IMR-90 (cell line): ENCODE data around the gene GSTT2. TPM values are rescaled to one million over a fixed set of nuclear protein-coding genes. Genes with fewer than 3 reads are reported as not detected.
"Not testable (repeated sequence)": the region's sequence is repeated elsewhere in the genome, so short reads cannot be mapped to it uniquely, and the experiment has no call there.

Experiments
- ATAC-seq: fragments of 200-7000 bp; cut with Tn5 transposase; 2 replicates; pipeline ENCODE4 v1.9.1; 2020; ENCODE audit warnings: low read depth, mild to moderate bottlenecking, moderate library complexity
- BruUV-seq: library from RNA; stranded (reverse); fragments of 400-500 nt; replicated peaks from 2 replicates; lab custom pipeline; 2021; lab: Mats Ljungman, UMichigan
- CTCF ChIA-PET: fragments of 300-600 bp; formaldehyde crosslinking; extraction: SDS; loops from one replicate; lab custom pipeline; 2021; ENCODE audit warnings: antibody characterized with exemption; lab: Yijun Ruan, JAX
- POLR2A ChIA-PET: fragments of 300-600 bp; sonication (Branson Sonifier 250); formaldehyde crosslinking; loops from one replicate; lab custom pipeline; 2022; ENCODE audit warnings: antibody characterized with exemption; ENCODE audit not compliant: unreplicated experiment; lab: Charles Lee
- DNase-seq: peaks from one replicate; pipeline ENCODE4 v3.0.0; 2013
- H2AFZ ChIP-seq: replicated peaks from 2 replicates; pipeline ENCODE3; 2013; ENCODE audit warnings: low read length, mild to moderate bottlenecking; ENCODE audit not compliant: poor library complexity
- H2AK5ac ChIP-seq: 2 replicates; pipeline ENCODE4 v1.6.1; 2013; ENCODE audit warnings: low read depth, low read length, inconsistent platforms
- H2AK9ac ChIP-seq: replicated peaks from 2 replicates; pipeline ENCODE3; 2013; ENCODE audit warnings: mild to moderate bottlenecking, low read depth, low read length, moderate library complexity; ENCODE audit not compliant: poor library complexity
- H2BK120ac ChIP-seq: 2 replicates; pipeline ENCODE4 v1.6.1; 2013; ENCODE audit warnings: low read depth, low read length, inconsistent platforms
- H2BK15ac ChIP-seq: 3 replicates; pipeline ENCODE4 v1.6.1; 2013; ENCODE audit warnings: low read depth, low read length, inconsistent platforms
- H2BK20ac ChIP-seq: 2 replicates; pipeline ENCODE4 v1.6.1; 2013; ENCODE audit warnings: low read depth, mild to moderate bottlenecking, inconsistent platforms, low read length, moderate library complexity
- H2BK5ac ChIP-seq: 2 replicates; pipeline ENCODE4 v1.6.1; 2013; ENCODE audit warnings: mild to moderate bottlenecking, low read depth, low read length, inconsistent platforms; ENCODE audit not compliant: poor library complexity, severe bottlenecking
- H3K14ac ChIP-seq: replicated peaks from 2 replicates; pipeline ENCODE4 v1.6.1; 2013; ENCODE audit warnings: low read depth, low read length, inconsistent platforms
- H3K18ac ChIP-seq: 2 replicates; pipeline ENCODE4 v1.6.1; 2013; ENCODE audit warnings: low read depth, low read length, control low read depth
- H3K23ac ChIP-seq: 2 replicates; pipeline ENCODE4 v1.6.1; 2013; ENCODE audit warnings: low read depth, low read length, inconsistent platforms
- H3K27ac ChIP-seq: 2 replicates; pipeline ENCODE4 v1.5.1; 2013; ENCODE audit warnings: mild to moderate bottlenecking, control low read depth, low read length; ENCODE audit not compliant: insufficient read depth
- H3K27me3 ChIP-seq: 2 replicates; pipeline ENCODE4 v1.6.1; 2013; ENCODE audit warnings: low read length; ENCODE audit not compliant: control insufficient read depth, insufficient read depth
- H3K36me3 ChIP-seq: 2 replicates; pipeline ENCODE4 v1.6.1; 2013; ENCODE audit warnings: low read length, mixed read lengths; ENCODE audit not compliant: control insufficient read depth, insufficient read depth
- H3K4ac ChIP-seq: 2 replicates; pipeline ENCODE4 v1.6.1; 2013; ENCODE audit warnings: low read depth, low read length, inconsistent platforms
- H3K4me1 ChIP-seq: 2 replicates; pipeline ENCODE4 v1.6.1; 2013; ENCODE audit warnings: low read length, mixed read lengths; ENCODE audit not compliant: control insufficient read depth, insufficient read depth
- H3K4me2 ChIP-seq: 2 replicates; pipeline ENCODE4 v1.6.1; 2013; ENCODE audit warnings: low read depth, mild to moderate bottlenecking, control low read depth, low read length, moderate library complexity
- H3K4me3 ChIP-seq: 2 replicates; pipeline ENCODE4 v1.5.1; 2013; ENCODE audit warnings: low read depth, mild to moderate bottlenecking, control low read depth, low read length, moderate library complexity; ENCODE audit not compliant: insufficient read depth
- H3K56ac ChIP-seq: 2 replicates; pipeline ENCODE4 v1.6.1; 2013; ENCODE audit warnings: low read length, inconsistent platforms; ENCODE audit not compliant: insufficient read depth; ENCODE audit errors: extremely low read depth
- H3K79me1 ChIP-seq, 2 experiments: 2 replicates each; pipeline ENCODE4 v1.6.1; 2013; ENCODE audit warnings: low read length in 2 of 2, inconsistent platforms in 1 of 2, low read depth in 1 of 2
- H3K9ac ChIP-seq: 2 replicates; pipeline ENCODE4 v1.6.1; 2013; ENCODE audit warnings: low read depth, low read length, control low read depth
- H3K9me1 ChIP-seq: 2 replicates; pipeline ENCODE4 v1.6.1; 2013; ENCODE audit warnings: low read length, inconsistent platforms; ENCODE audit not compliant: insufficient read depth
- H3K9me3 ChIP-seq: 2 replicates; pipeline ENCODE4 v1.6.1; 2013; ENCODE audit warnings: low read length; ENCODE audit not compliant: control insufficient read depth, insufficient read depth
- H4K20me1 ChIP-seq: 2 replicates; pipeline ENCODE4 v1.6.1; 2013; ENCODE audit warnings: low read length, inconsistent platforms; ENCODE audit not compliant: insufficient read depth
- H4K5ac ChIP-seq: 2 replicates; pipeline ENCODE4 v1.6.1; 2013; ENCODE audit warnings: mild to moderate bottlenecking, low read depth, low read length, control low read depth
- H4K8ac ChIP-seq, 2 experiments: 2 replicates each; pipeline ENCODE4 v1.6.1; 2013; ENCODE audit warnings: low read depth in 2 of 2, low read length in 2 of 2, control low read depth in 1 of 2, inconsistent platforms in 1 of 2
- H4K91ac ChIP-seq: 2 replicates; pipeline ENCODE4 v1.6.1; 2013; ENCODE audit warnings: low read depth, low read length, inconsistent platforms; ENCODE audit not compliant: insufficient read depth
- WGBS, 2 experiments: methylation state at CpG; one replicate each; pipeline versions ENCODE4 v1.1.5 to v1.1.7; 2013; ENCODE audit warnings: missing lambda C conversion rate in 2 of 2; ENCODE audit not compliant: insufficient read length in 1 of 2; ENCODE audit errors: extremely low coverage in 2 of 2; 5-methylcytosine and 5-hydroxymethylcytosine counted together
- dilution Hi-C: fragments of 300-500 bp; cut with HindIII; formaldehyde crosslinking; loops from one replicate; pipeline ENCODE4 v1.14.3; 2018; ENCODE audit warnings: low sequenced_read_pairs; ENCODE audit not compliant: unreplicated experiment
- in situ Hi-C: fragments of 300-500 bp; cut with MboI; formaldehyde crosslinking; loops from 3 replicates; pipeline ENCODE4 v1.14.3; 2019; ENCODE audit warnings: low sequenced_read_pairs, inconsistent platforms, mixed read lengths
- intact Hi-C: fragments of 100-400 bp; cut with micrococcal nuclease; formaldehyde crosslinking; loops from 2 replicates; pipeline ENCODE4 v1.10.0; 2022
- polyA plus RNA-seq, 3 experiments: library from polyadenylated mRNA; depleted of rRNA; stranded (reverse); fragments of >200 nt; gene quantifications; 2 replicates each; pipeline ENCODE4 v1.2.3, GENCODE V29; 2012; ENCODE audit warnings: low replicate concordance in 1 of 3
- total RNA-seq: library from RNA; depleted of rRNA; stranded (reverse); fragments of >200 nt; gene quantifications from 2 replicates; pipeline ENCODE4 v1.2.3, GENCODE V29; 2012

Gene GSTT2
- total and polyA plus RNA-seq, 2 of the 4 experiments (the other 2 are of a cell fraction), result 1.4 to 6.9 TPM

- H3K27ac ChIP-seq, DNase-seq, H3K9me3 ChIP-seq, H3K4me1 ChIP-seq, H4K20me1 ChIP-seq, H3K27me3 ChIP-seq, H3K36me3 ChIP-seq, dilution Hi-C loops, H3K23ac ChIP-seq, POLR2A ChIA-PET, H4K91ac ChIP-seq, H2AFZ ChIP-seq, H3K9me1 ChIP-seq, H2BK15ac ChIP-seq, intact Hi-C loops, H3K56ac ChIP-seq, H2AK9ac ChIP-seq, H3K18ac ChIP-seq, H3K4ac ChIP-seq, H2BK20ac ChIP-seq, H2AK5ac ChIP-seq, H4K5ac ChIP-seq, in situ Hi-C loops, CTCF ChIA-PET, H2BK5ac ChIP-seq, H2BK120ac ChIP-seq, H3K14ac ChIP-seq, H3K79me1 ChIP-seq, BruUV-seq: not testable (repeated sequence)
- peak within 1 kb of the TSS; percentile 65 to 69; a peak in 3 of 4 replicates for H4K8ac ChIP-seq
- ATAC-seq, result peak; percentile 97
- H3K4me3 ChIP-seq, result peak within 1 kb of the TSS; percentile 19; the same call in 1 of the 2 replicates
- peak within 1 kb of the TSS; percentile 45; the same call in 1 of the 2 replicates for H3K4me2 ChIP-seq
- WGBS, 2 experiments, result no CpG with 5 or more reads among the region's 43 CpGs
- H3K9ac ChIP-seq, result peak within 1 kb of the TSS; percentile 64; the same call in 1 of the 2 replicates
Observed at GRCh38 chr22:23961084-23961771, 18.7 kb upstream of the GSTT2 start, which contains the start of gene GSTT2B. TSS of gene GSTT2B (minus strand) at chr22:23961195. CDS start at chr22:23961131, 64 bp downstream.

GRCh38 chr22:23966094-23966493, 13.8 kb upstream of the GSTT2 start:
- H4K20me1 ChIP-seq, in situ Hi-C loops, H3K27me3 ChIP-seq, H3K9me3 ChIP-seq, POLR2A ChIA-PET, H2AK9ac ChIP-seq, H3K27ac ChIP-seq, intact Hi-C loops, H3K9me1 ChIP-seq, H2BK120ac ChIP-seq, dilution Hi-C loops, H4K91ac ChIP-seq, DNase-seq, H2BK5ac ChIP-seq, H3K4me1 ChIP-seq, H2BK20ac ChIP-seq, H2AFZ ChIP-seq, H3K23ac ChIP-seq, H2AK5ac ChIP-seq, H3K9ac ChIP-seq, H4K5ac ChIP-seq, H2BK15ac ChIP-seq, H3K4me3 ChIP-seq, BruUV-seq, CTCF ChIA-PET, H3K18ac ChIP-seq, H3K14ac ChIP-seq, H3K4me2 ChIP-seq, H3K56ac ChIP-seq, H3K4ac ChIP-seq: not testable (repeated sequence)
- no CpG with 5 or more reads among the region's 18 CpGs for WGBS, 2 experiments
- Histone ChIP-seq H3K79me1 (peaks cover 9 to 22% of the 10 kb centered on the region in 2 experiments; a peak in 3 of 4 replicates), H4K8ac (0 out of 4 replicates have a peak overlapping the region, but pooled peaks of 1 of the 2 experiments have one; percentile 25), H3K36me3 (peaks cover 17% of the 10 kb centered on the region)
- ATAC-seq, result peak; percentile 3; the same call in 1 of the 2 replicates
